BJ (cell line): ENCODE data around the gene ATG13. TPM values are rescaled to one million over a fixed set of nuclear protein-coding genes. Genes with fewer than 3 reads are reported as not detected.
"Not testable (repeated sequence)": the region's sequence is repeated elsewhere in the genome, so short reads cannot be mapped to it uniquely, and the experiment has no call there.

Source experiments
- CTCF ChIA-PET: fragments of 350-600 bp; formaldehyde crosslinking; extraction: SDS; loops from one replicate; lab custom pipeline; 2021; ENCODE audit warnings: antibody characterized with exemption, inconsistent platforms; lab: Yijun Ruan, JAX
- POLR2A ChIA-PET: fragments of 300-600 bp; sonication (Branson Sonifier 250); formaldehyde crosslinking; extraction: SDS; loops from one replicate; lab custom pipeline; 2021; ENCODE audit warnings: antibody characterized with exemption; lab: Charles Lee
- DNase-seq: peaks from one replicate; pipeline ENCODE4 v3.0.0-alpha.2; 2011; ENCODE audit warnings: low read depth
- H3K27me3 ChIP-seq: 2 replicates; pipeline ENCODE4 v1.6.0; 2011; ENCODE audit warnings: low read length; ENCODE audit not compliant: control insufficient read depth, insufficient read depth
- H3K36me3 ChIP-seq: 2 replicates; pipeline ENCODE4 v1.5.1; 2011; ENCODE audit warnings: low read length; ENCODE audit not compliant: control insufficient read depth, insufficient read depth
- H3K4me3 ChIP-seq: 2 replicates; pipeline ENCODE4 v1.5.1; 2011; ENCODE audit warnings: low read depth, mild to moderate bottlenecking, control low read depth, low read length
- polyA minus RNA-seq: library from RNA; depleted of rRNA, polyadenylated mRNA; stranded (reverse); fragments of >200 nt; gene quantifications from 2 replicates; pipeline ENCODE4 v1.2.3, GENCODE V29; 2011; rRNA and poly(A)+ RNA removed
- polyA plus RNA-seq: library from polyadenylated mRNA; depleted of rRNA; stranded (reverse); fragments of >200 nt; gene quantifications from 2 replicates; pipeline ENCODE4 v1.2.3, GENCODE V29; 2011; rRNA removed
- TF ChIP-seq, protein P1 (sequence below): IDR thresholded peaks from 2 replicates; pipeline ENCODE4 v1.5.1; 2011; ENCODE audit warnings: low read depth, mild to moderate bottlenecking, control low read depth, inconsistent platforms, low read length, moderate library complexity; ENCODE audit not compliant: insufficient read depth

Gene ATG13
- polyA plus RNA-seq (80.0 and 111 TPM in 2 replicates), polyA minus RNA-seq (91.2 and 143 TPM in 2 replicates)

DNA sequence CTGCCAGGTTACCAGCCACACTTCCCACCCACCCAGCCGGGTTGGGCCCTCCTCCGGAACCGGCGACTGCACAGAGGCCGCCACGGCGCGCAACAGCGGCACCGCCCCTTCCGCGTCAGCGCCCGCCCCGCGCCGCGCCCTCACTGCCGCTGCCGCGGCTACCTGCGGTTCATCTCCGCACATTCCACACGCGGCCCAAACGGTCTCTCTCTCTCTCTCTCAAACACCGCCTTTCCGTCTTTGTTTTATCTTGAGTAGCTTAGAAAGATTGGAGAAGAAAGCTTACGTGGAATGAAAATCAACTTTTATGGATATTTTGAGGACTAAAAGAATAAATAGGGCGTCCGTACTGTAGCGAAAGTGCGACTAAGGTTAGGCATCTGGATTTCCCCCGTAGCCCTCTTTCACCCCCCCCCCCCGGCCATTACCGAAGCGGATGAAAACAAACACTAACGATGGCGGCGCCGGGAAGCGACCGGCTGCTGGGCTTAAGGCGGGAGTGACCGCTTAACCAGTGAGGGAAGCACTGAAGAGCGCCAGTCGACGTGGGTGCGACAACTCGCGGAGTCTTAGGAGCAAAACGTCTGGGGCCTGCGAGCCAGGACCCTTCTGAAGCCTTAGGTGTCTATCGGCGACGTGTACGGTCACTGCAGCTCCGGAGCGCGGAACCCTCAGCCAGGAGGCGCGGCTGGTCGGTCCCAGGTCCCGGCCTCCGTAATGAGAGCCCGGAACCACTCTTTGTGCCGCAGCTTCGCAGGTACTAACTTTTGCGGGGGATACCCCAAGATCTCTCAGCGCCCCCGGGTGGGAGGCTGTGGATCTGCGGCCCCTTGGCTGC lies at the start of gene ATG13, which contains the start of gene HARBI1:
Gene ATG13 (plus strand): TSS at position 420 of the 838 bp plus-strand sequence. CDS start 26,739 bp downstream, outside the sequence.
Gene HARBI1 (minus strand): TSS at position 94 of the 838 bp plus-strand sequence. CDS start 990 bp downstream, outside the sequence.
- ChIA-PET CTCF (interaction anchor here (0.7 to 3.1 kb wide), 21 partner anchors 9 to 257 kb away, joined by 3 to 15 read pairs (median 4); partner anchors contain the start of gene CHRM4), POLR2A (no interaction called here)
- Histone ChIP-seq H3K27me3 (no peaks in the 10 kb centered on the region), H3K36me3 (no peaks in the 10 kb centered on the region; the same call in 1 of the 2 replicates), H3K4me3 (peak within 1 kb of the TSS; percentile 100)
- DNase-seq = peak; percentile 21
- TF ChIP-seq, protein P1, sequence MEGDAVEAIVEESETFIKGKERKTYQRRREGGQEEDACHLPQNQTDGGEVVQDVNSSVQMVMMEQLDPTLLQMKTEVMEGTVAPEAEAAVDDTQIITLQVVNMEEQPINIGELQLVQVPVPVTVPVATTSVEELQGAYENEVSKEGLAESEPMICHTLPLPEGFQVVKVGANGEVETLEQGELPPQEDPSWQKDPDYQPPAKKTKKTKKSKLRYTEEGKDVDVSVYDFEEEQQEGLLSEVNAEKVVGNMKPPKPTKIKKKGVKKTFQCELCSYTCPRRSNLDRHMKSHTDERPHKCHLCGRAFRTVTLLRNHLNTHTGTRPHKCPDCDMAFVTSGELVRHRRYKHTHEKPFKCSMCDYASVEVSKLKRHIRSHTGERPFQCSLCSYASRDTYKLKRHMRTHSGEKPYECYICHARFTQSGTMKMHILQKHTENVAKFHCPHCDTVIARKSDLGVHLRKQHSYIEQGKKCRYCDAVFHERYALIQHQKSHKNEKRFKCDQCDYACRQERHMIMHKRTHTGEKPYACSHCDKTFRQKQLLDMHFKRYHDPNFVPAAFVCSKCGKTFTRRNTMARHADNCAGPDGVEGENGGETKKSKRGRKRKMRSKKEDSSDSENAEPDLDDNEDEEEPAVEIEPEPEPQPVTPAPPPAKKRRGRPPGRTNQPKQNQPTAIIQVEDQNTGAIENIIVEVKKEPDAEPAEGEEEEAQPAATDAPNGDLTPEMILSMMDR = peak; percentile 93

GRCh38 chr11:46570790-46571398 lies 46.5 kb upstream of the ATG13 start:
- Histone ChIP-seq H3K36me3 (no peaks in the 10 kb centered on the region), H3K4me3 (no peak overlapping the region), H3K27me3 (no peaks in the 10 kb centered on the region)
- TF ChIP-seq, protein P1 = no peak
- POLR2A ChIA-PET = no interaction called here
- no peak for DNase-seq
- CTCF ChIA-PET = interaction anchor here (1.0 to 1.3 kb wide), 3 partner anchors 8 to 35 kb away, joined by 3 to 4 read pairs (median 3); no protein-coding TSS in a partner anchor

GRCh38 chr11:46574656-46575055 lies 42.7 kb upstream of the ATG13 start:
- TF ChIP-seq, protein P1 = no peak

DNA sequence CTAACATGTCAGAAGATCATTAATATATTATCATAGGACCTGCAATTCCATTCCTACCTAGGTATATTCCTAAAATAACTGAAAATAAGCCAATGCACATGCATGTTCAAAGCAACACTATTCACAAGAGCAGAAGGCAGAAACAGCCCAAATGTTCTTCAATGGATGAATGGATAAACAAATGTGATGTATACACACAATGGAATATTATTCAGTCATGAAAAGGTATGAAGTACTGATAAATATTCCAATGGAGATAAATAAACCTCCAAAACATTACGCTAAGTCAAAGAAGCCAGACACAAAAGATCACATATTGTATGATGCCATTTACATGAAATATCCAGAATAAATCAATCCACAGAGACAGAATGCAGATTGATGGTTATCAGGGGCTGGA lies 40.3 kb upstream of the ATG13 start:
- H3K27me3 ChIP-seq = no peaks in the 10 kb centered on the region
- CTCF ChIA-PET = no interaction called here
- no peak overlapping the region for H3K4me3 ChIP-seq
- no peak for DNase-seq
- H3K36me3 ChIP-seq = no peaks in the 10 kb centered on the region; the same call in 1 of the 2 replicates
- POLR2A ChIA-PET = no interaction called here
- TF ChIP-seq, protein P1 = no peak

More at GRCh38 chr11:46574656-46575055, 42.7 kb upstream of the ATG13 start:
- CTCF ChIA-PET = no interaction called here
- H3K27me3 ChIP-seq = no peaks in the 10 kb centered on the region
- H3K36me3 ChIP-seq = no peaks in the 10 kb centered on the region; the same call in 1 of the 2 replicates
- H3K4me3 ChIP-seq = no peak overlapping the region
- POLR2A ChIA-PET = no interaction called here
- no peak for DNase-seq

DNA sequence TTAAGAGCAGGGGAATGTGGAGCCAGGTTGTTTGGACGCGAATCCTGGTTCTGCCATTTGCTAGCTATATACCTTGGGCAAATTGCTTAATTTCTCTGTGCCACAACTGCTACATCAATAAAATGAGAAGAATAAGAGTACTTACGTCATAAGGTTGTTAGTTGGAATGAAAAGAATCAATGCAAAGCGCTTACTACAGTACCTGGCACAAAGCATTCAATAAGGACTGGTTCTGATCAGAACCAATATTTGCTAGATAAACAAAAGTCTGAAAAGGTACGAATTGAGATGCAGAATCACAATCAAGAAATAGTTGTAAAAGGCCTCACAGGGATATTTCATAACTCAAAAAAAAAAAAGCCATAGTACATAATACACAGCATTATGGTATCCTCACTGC lies 34.8 kb upstream of the ATG13 start:
- POLR2A ChIA-PET = no interaction called here
- no peaks in the 10 kb centered on the region for H3K27me3 ChIP-seq
- no peaks in the 10 kb centered on the region for H3K36me3 ChIP-seq
- TF ChIP-seq, protein P1 = no peak
- H3K4me3 ChIP-seq = no peak overlapping the region
- no peak for DNase-seq
- CTCF ChIA-PET = no interaction called here

DNA sequence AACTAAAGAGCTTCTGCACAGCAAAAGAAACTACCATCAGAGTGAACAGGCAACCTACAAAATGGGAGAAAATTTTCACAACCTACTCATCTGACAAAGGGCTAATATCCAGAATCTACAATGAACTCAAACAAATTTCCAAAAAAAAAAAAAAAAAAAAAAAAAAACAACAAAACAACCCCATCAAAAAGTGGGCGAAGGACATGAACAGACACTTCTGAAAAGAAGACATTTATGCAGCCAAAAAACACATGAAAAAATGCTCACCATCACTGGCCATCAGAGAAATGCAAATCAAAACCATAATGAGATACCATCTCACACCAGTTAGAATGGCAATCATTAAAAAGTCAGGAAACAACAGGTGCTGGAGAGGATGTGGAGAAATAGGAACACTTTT lies 33.8 kb upstream of the ATG13 start:
- CTCF ChIA-PET, H3K27me3 ChIP-seq, DNase-seq, H3K36me3 ChIP-seq, POLR2A ChIA-PET, H3K4me3 ChIP-seq: not testable (repeated sequence)
